CD4-positive, alpha-beta T cell treated with Interleukin-6 at 100 ng/mL for 8 hours (primary cell): Measurements from ENCODE around the gene ZP1.

Experiments
- DNase-seq: peaks from one replicate; pipeline ENCODE4 v3.0.0-alpha.2; 2020; ENCODE audit warnings: mixed read lengths, low spot score

Gene ZP1

DNA sequence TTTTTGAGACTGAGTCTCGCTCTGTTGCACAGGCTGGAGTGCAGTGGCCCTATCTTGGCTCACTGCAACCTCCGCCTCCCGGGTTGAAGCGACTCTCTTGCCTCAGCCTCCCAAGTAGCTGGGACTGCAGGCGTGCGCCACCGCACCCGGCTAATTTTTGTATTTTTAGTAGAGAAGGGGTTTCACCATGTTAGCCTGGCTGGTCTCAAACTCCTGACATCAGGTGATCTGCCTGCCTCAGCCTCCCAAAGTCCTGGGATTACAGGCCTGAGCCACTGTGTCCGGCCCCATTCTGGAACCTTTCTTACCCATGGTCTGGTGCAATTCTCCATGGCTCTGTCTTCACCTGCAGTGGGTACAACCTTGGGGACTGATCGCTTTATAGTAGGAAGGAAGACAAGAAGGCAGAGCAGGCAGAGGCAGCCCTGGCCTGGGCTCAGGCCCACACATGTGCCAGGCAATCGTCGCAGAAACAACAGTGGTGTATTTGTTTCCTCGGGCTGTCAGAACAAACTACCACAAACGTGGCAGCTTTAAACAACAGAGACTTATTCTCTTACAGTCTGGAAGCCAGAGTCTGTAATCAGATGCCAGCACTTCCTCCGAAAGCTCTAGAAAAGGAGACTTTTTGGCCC, 7.6 kb upstream of the ZP1 start:
- DNase-seq: no peak

- no peak for DNase-seq
Observed at GRCh38 chr11:60860943-60861342, 6.4 kb upstream of the ZP1 start.

DNA sequence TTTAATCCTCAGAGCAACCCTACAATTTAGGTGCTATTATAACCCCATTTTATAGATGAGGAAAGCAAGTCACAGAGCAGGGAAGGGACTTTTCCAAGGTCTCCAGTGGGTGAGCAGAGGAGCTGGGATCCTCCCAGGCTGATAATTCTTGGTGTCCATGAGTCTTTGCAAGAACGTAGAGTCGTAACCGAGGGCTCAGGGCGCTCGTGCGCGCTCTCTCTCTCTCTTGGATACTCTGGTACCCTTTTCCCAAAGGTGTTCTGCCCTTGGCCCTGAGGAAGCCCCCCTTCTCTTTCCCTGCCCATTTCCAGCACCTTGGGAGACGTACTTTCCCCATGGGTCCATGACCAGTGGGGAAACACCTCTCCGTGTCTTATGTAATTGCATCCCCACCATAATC, 5.2 kb upstream of the ZP1 start:
- DNase-seq: no peak

GRCh38 chr11:60863550-60864521, 3.5 kb upstream of the ZP1 start:
- no peak for DNase-seq

DNA sequence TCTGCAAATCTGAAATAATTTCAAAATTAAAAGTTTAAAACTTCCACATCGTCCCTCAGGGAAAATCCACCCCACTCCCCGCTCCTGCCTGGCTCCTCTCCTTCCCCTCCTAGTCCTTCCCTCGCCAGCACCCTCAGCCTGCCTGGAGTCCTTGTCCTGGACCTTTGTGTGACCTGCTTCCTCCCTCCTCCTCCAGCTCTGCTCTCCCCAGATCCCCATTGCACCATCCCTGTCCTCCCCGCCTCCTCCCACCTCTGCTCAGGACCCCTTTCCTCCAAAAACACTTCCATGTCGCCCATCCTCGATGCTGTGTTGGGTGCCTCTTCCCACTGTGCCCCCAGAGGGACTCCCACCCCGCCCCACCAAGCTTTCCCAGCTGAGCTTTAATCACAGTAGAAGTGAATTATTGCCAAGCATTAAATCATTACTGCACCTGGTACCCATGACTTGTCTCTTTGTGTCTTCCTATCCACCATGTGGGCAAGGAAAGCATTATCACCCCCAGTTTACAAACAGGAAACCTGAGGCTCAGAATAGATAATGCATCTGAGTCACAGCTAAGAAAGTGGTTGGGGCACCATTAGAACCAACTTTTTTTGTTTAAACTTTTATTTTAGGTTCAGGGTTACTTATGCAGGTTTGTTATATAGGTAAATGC, 2.4 kb upstream of the ZP1 start:
- no peak for DNase-seq

GRCh38 chr11:60867871-60868681, 734 bp downstream of the ZP1 start:
- DNase-seq: no peak

DNA sequence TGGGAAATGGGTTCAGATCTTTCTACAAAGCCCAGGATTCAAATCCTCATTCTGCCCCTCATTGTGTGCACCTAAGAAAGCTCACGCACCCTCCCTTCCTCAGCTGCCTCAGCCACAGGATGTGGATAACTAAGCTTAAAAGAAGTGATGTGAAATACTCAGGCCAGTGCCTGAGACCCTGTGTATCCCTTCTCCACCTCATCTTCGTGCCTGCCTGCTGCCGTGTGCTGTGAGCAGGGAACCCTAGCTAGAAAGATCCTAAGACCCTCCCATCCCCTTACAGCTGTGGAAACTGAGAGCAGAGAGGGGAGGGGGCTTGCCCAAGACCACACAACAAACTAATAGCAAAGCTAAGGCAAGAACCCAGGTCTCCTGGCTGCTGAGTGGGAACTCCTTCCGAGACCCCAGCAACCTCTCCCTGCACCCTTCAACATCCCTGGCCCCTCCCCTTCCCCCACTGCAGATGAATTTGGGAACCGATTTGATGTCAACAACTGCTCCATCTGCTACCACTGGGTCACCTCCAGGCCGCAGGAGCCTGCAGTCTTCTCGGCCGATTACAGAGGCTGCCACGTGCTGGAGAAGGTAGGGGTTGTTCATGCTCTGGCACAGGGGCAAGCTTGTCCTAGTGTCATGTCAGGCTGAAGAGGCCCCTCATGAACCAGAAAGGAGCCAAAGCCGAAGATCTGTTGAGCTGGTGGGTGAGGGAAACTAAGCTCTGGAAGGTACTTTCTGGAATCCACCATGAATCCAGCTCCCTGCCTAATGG, 1.5 kb downstream of the ZP1 start:
- DNase-seq: no peak

DNA sequence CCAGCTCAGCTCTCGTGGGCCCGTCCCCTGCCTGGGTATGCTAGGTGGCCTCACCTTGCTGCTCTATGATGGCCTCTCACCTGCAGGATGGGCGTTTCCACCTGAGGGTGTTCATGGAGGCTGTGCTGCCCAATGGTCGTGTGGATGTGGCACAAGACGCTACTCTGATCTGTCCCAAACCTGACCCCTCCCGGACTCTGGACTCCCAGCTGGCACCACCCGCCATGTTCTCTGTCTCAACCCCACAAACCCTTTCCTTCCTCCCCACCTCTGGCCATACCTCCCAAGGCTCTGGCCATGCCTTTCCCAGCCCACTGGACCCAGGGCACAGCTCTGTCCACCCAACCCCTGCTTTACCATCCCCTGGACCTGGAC, 2.1 kb downstream of the ZP1 start:
- DNase-seq: no peak

GRCh38 chr11:60870276-60870675, 2.9 kb downstream of the ZP1 start:
- no peak for DNase-seq

GRCh38 chr11:60870733-60871377, 3.5 kb downstream of the ZP1 start:
- no peak for DNase-seq

DNA sequence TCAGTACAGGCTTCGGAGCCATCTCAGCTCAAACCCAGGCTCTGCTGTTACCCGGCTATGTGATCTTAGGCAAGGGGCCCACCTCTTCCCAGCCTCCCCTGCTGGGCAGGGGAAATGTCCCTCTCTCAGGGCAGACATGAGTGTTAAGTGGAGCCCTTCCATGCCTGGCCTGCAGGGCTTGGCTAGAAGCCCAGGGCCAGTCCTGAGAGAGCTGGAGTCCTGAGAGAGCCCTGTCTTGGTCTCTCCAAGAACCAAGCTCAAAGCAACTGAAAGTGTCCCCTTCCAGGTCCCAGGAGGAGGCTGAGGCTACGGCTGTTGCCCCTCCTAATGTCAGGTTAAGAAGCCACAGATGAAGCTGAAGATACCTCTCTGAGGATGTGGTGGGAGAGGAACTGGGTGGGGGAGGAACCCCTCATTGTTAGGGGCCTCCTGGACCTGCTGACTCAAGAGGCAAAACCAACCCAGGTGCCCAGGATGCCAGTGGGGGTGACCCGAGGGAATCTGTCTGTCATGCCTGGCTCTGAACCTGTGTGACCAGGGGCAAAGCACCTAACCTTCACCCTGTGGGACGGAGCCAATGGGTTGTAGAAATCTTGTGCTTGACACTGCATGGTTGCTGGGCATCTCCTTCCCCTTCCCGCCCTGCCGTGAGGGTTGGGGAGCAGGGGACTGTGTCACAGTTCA, 4.2 kb downstream of the ZP1 start:
- no peak for DNase-seq

DNA sequence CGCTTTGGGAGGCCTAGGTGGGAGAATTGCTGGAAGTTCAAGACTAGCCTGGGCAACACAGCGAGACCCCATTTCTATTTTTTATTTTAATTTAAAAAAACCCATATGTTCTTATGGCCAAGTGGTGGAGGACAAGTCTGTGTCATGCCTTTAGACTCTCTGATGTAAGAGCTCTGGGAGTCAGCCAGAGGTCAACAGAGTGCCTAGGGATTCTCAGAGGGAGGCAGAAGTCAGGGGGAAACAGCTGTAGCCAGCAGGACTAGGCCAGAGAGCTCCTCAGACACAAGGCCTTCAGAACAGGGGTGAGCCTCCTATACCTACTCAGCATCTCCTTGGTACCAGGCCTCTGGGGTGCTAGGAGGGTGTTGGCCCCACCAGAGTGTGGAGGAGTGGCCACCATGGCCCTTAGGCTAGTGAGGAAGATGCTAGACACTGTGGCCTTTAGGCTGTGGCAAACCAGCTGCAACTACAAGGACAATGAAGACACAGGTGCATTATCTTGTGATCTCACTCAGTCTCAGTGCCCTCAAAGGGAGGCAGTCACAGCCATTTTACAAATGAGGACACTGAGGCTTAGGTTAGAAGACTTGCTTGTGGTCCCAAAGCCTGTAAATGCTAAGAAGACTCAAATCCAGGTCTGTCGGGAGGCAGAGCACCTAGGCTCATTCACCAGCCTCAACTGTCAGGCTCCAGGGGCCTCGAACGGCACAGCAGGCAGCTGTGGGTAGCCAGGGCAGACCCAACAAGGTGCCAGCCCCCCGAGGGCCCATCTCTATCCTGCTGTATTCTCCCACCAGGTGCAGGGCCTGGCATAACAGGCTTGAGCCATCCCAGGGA, 5.0 kb downstream of the ZP1 start:
- no peak for DNase-seq

DNA sequence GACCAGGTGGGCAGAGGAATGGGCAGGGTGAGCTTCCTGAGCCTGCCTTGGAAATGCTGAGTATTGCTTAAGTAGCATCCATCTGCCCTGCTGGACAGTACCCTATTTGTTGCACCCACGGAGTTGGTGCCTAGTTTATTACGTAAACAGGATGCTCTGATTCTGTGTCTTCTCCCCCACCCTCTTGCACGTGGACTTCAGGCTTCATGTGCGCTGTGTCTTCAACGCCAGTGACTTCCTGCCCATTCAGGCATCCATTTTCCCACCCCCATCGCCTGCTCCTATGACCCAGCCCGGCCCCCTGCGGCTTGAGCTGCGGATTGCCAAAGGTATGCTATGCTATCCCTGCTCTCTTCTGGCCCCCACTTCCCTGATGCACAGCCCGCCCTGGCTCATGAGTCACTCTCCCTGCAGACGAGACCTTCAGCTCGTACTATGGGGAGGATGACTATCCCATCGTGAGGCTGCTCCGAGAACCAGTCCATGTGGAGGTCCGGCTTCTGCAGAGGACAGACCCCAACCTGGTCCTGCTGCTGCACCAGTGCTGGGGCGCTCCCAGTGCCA, 5.7 kb downstream of the ZP1 start:
- DNase-seq: no peak

DNA sequence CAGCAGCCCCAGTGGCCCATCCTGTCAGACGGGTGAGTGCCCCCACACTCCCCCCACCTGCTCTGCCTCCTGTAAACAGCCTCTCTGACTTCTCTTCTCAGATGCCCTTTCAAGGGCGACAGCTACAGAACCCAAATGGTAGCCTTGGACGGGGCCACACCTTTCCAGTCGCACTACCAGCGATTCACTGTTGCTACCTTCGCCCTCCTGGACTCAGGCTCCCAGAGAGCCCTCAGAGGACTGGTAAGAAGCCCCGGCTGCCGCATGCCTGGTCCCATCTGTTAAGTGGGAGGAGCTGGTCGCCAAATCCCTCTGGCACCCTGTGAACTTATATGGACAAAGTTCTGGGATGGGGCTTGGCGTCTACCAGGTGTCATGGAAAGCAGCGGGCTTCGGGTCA, 6.2 kb downstream of the ZP1 start:
- no peak for DNase-seq

DNA sequence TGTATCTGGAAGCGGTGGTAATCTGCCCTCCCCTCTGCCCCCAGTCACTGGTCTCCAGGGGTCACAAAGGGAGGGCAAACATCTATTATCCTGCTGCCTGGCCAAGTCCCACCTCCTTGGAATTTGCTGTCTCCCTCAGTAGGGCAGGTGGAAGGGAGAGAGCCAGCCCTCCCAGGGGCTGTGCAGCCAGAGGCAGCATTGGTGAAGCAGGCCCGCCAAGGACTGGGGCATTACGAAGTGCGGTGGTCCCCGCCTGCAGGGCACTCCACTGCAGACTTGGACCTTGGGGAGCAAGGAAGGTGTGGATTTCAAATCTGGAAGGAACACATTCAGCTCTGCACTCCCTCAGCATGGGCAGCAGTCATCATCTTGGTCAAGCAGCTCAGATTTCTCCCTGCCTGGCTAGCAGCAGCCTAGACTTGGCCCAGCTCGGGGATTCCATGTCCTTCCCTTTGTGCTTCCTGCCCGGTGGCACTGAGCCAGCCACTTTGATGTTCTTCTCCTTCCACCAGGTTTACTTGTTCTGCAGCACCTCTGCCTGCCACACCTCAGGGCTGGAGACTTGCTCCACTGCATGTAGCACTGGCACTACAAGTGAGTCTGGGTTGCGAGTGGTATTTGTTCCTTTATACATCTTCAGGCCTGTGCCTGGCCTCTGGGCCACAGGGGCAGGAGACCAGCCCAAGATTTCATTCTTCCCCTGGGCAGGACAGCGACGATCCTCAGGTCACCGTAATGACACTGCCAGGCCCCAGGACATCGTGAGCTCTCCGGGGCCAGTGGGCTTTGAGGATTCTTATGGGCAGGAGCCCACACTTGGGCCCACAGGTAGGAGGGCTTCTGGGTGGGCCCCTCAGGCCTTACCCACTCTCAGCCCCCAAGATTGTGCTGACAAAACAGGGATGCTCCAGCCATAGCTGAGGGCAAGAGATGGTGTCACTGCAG, 7.4 kb downstream of the ZP1 start:
- no peak for DNase-seq

DNA sequence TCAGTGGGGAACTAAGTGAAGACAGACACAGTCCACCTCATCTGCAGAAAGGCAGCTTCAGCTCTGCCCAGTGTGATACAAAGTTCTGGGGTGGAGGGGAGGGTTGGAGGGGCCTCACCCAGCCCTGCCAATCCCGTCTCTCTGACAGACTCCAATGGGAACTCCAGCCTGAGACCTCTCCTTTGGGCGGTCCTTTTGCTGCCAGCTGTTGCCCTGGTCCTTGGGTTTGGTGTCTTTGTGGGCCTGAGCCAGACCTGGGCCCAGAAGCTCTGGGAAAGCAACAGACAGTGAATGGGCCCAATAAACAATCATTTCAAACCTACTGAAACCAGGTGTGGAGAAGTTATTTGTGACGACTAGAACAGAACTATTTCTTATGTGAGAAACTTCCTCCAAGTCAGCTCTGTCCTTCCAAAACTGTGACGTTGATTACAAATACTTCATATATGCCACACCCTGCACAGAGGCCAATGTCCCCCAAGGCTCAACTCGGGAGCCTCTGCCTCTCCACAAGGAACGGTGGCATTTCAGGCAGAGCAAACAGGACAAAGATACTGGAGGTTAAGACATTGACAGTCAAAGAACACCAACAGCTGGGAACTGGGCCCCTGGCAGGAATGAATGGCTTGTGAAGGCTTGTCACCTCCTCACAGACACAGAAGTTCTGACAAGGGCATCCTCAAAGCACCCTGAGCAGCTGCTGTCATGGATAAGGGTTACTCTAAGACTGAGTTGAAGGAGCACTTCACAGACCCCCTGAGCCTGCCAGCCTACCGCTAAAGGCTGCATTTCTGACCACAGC, 8.2 kb downstream of the ZP1 start:
- DNase-seq: no peak

GRCh38 chr11:60876168-60876485, 8.8 kb downstream of the ZP1 start:
- no peak for DNase-seq
